ENCODE measurements around the gene TCTN1.
"Not testable (repeated sequence)": the region's sequence is repeated elsewhere in the genome, so short reads cannot be mapped to it uniquely, and the experiment has no call there.

Gene TCTN1
- long read RNA-seq, donor 1, partial matches to known transcripts = 6 of 15 reads
- long read RNA-seq, donor 1, other reads (novel, unspliced or antisense) = 0 of 15 reads
- long read RNA-seq, donor 2, partial matches to known transcripts = 0 of 11 reads
- long read RNA-seq, donor 2, other reads (novel, unspliced or antisense) = 0 of 11 reads
- long read RNA-seq, donor 3, full-length matches to known transcripts = 6 of 6 reads
- long read RNA-seq, donor 3, partial matches to known transcripts = 0 of 6 reads
- long read RNA-seq, donor 3, other reads (novel, unspliced or antisense) = 0 of 6 reads
- long read RNA-seq, donor 4, full-length matches to known transcripts = 13 of 13 reads
- long read RNA-seq, donor 4, partial matches to known transcripts = 0 of 13 reads
- long read RNA-seq, donor 4, other reads (novel, unspliced or antisense) = 0 of 13 reads
- long read RNA-seq, donor 5, full-length matches to known transcripts = 14 of 14 reads
- long read RNA-seq, donor 5, partial matches to known transcripts = 0 of 14 reads
- long read RNA-seq, donor 5, other reads (novel, unspliced or antisense) = 0 of 14 reads
- long read RNA-seq, donor 6, full-length matches to known transcripts = 18 of 23 reads
- long read RNA-seq, donor 6, partial matches to known transcripts = 0 of 23 reads
- long read RNA-seq, donor 6, other reads (novel, unspliced or antisense) = 5 of 23 reads
- long read RNA-seq, donor 7, full-length matches to known transcripts = 10 of 18 reads
- long read RNA-seq, donor 7, partial matches to known transcripts = 8 of 18 reads
- long read RNA-seq, donor 7, other reads (novel, unspliced or antisense) = 0 of 18 reads
- long read RNA-seq, donor 8, full-length matches to known transcripts = 12 of 24 reads
- long read RNA-seq, donor 8, partial matches to known transcripts = 5 of 24 reads
- long read RNA-seq, donor 8, other reads (novel, unspliced or antisense) = 7 of 24 reads

DNA sequence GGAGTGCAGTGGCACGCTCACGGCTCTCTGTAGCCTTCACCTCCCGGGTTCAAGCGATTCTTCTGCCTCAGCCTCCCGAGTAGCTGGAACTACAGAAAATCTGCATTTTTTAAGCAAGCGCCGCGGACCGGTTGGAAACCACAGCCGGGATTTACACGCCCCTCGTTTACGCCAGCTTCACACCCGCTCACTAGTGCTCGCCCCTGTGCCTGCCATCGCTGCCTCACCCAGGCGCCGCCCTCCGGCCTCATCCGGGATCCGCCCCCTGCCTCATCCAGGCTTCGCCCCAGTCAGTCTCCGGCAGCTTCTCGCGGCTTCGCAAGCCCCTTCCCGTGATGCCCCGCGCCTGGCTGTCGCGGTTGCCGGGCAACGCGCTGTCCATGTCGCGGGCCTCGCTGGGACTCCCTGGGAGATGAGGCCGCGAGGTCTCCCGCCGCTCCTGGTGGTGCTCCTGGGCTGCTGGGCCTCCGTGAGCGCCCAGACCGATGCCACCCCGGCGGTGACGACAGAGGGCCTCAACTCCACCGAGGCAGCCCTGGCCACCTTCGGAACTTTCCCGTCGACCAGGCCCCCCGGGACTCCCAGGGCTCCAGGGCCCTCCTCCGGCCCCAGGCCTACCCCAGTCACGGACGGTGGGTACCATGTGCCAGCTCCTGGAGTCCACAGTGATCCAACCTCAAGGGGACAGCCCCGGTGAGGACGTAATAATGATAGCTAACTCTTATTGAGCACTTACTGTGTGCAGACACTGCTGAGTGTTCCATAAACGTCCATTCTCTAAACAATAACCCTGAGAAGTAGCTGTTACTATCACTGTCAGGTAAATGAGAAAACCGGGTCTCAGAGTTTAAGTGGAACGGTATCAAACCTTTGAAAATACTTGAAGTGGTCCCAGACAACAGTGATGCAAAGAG, at the start of gene TCTN1:
TCTN1 (plus strand) TSS at position 359 of the 914 bp plus-strand sequence; CDS start at position 413, 54 bp downstream.
- DNase-seq = peak; percentile 88

DNA sequence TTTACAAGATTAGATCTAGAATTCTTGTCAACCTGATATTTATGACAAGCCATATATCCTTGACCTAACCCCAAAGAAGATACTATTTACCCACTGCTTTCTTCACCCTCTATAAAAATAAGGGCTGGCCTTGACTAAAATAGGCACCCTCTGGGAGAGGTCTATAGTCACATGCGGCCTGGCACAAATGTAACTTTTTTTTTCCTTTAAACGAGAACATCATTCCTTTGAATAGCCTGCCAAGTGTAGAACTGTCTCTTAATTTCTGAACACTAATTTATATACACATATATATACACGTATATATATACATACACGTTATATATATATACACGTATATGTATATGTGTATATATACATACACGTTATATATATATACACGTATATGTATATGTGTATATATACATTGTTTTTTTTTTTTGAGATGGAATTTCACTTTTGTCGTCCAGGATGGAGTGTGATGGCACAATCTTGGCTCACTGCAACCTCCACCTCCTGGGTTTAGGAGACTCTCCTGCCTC, 49.4 kb upstream of the TCTN1 start:
- no peak for DNase-seq

DNA sequence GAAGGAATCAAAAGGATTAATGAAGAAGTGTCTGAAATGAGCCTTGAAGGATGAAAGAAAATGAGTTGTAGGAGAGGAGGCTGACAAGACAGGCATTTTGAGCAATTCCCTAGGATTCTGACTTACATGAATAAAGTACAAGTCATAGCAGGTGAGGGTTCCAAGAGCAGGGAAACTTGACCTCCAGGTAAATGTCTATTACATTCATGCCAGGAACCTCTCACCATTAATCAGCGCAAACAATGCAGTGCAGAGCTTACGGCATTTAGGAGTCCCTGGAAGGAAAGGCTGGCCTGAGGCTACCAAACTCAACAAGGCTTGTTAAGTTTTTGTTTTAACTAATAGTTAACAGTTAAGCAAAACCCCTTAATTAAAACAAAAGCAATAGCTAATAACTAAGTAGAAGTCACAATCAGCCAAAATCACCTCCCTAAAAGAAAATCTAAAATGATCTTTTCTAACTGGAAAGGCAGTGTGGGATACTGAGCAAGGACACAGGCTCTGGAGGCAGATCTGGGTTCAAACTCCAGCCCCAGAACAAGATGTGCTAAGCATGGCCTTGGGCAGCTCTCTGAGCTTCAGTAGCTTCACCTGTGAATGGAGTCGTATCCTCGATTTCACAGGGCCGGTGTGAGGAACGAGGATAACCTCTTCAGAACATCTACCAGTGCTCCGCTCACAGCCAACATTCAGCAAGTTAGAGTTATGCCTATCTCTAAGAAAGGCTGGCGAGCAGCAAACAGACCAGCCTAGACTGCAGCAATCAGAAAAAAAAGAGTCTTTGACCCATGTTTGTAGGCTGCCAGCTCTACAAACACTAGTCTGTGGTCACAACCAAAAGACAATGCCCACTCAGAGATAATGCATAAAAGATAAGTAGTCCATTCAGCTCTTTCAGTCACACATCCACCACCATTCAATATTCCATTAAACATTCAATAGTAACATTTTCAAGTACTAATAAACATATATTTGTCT, 47.7 kb upstream of the TCTN1 start:
- no peak for DNase-seq

DNA sequence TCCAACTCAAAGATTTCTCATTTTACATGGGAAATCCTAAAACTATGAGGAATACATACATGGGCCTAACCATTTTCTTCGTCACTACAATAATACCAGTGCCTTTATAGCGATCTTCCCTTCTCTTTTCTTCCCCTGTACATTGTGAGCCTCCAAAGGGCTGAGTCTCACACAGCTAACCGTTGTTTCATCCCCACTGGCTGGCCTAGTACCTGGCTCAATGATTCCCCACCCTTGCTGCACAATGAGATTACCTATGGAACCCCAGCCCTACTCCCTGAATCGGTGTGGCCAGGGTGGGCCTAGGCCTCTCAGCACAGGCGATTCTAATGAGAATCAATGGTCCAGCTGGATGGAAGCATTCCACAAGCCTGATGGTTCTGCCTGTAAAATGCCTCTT, 46.9 kb upstream of the TCTN1 start:
- DNase-seq = no peak

- no peak for DNase-seq
Observed at GRCh38 chr12:110568752-110569151, 45.2 kb upstream of the TCTN1 start.

DNA sequence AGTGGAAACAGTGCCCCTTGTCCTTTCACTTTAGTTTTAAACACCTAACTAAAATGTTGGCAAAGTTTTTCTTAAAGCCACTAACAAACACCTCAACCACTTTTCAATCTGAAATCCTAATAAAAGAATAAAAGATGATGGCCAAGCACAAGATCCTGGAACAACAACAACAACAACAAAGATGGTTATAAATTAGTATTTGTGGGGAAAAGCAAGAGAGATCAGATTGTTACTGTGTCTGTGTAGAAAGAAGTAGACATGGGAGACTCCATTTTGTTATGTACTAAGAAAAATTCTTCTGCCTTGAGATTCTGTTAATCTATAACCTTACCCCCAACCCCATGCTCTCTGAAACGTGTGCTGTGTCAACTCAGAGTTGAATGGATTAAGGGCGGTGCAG, 44.1 kb upstream of the TCTN1 start:
- not testable (repeated sequence) for DNase-seq

GRCh38 chr12:110570798-110571197, 43.1 kb upstream of the TCTN1 start:
- DNase-seq = not testable (repeated sequence)

DNA sequence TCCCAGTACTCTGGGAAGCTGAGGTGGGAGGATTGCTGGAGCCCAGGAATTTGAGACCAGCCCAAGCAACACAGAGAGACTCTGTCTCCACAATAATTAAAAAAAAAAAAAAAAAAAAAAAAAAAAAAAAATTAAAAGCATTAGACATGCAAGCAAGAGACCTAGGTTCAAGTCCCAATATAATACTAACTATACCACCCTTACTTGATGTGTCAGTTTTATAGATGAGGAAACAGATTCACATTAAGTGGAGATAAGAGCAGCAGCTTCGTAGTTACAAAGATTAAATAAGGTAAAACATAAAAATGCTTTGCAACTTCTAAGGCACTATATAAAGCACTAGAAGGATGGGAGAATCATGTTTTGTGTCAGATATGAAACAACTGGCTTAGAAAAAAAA, 39.9 kb upstream of the TCTN1 start:
- DNase-seq = no peak

GRCh38 chr12:110574717-110575230, 39.2 kb upstream of the TCTN1 start:
- DNase-seq = not testable (repeated sequence)

GRCh38 chr12:110575326-110575725, 38.6 kb upstream of the TCTN1 start:
- DNase-seq = no peak

- no peak for DNase-seq
Observed at GRCh38 chr12:110576504-110576903, 37.4 kb upstream of the TCTN1 start.

DNA sequence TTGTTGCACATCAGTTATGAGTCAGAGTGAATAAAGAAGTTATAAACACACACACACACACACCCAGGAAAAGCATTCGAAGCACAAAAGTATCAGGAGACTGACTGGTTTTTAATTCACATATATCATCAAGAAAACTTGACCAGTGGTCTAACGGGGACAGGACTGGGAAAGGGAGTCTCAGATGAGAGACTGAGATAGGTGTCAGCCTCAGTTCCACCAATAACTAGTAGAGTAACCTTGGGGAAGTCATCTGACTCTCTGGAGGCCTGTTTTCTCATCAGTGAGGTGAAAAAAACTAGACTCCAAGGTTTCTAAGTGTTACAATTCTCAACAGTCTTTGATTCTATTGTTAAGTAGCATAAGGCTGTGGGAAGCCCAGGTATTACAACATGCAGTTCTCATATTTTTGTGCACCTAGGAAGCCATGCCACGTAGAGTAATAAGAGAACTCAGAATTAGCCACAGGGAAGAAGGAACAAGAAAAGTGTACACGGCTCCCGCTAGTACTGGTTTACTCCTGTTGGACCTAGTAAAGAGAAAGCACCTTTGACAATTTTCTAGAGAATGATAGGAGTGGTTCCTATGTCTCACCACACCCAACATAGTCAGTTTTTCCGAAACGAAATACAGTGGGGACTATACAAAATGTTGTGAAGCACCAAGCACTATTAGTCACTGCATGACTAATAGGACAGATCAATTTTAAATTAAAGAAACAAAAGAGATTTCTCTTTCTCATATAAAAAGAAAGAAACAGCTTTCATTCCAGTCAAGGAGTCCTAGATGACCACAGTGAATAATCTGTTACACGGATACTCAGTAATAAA, 35.9 kb upstream of the TCTN1 start:
- DNase-seq = no peak

DNA sequence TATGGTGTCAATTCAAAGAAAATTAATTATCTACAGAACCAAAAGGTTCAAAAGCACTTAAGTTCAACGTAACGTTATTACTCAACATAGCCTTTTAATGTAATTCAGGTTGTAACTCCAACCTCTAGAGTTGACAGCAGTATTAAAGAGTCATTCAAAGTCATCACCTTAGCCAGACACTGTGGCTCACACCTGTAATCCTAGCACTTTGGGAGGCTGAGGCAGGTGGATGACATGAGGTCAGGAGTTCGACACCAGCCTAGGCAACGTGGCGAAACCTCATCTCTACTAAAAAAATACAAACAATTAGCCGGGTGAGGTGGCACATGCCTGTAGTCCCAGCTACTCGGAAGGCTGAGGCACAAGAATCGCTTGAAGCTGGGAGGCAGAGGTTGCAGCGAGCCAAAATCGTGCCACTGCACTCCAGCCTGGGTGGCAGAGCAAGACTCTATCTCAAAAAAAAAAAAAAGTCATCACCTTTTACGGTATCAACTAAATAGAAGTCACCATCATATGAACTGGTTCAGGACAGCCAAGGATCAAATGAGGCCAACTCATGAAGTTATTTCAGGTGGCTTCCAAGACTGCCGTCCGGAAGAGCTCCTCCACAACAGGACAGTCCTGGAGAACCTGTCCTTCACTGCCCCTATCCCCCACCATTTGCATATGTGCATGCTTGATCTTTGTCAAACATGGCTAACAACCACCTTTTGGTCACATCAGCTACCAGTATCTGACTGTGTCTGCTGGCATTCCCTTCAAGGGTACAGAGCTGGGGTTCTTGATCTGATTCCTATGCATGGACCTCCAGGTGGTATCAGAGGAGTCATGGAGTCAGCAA, 35.0 kb upstream of the TCTN1 start:
- no peak for DNase-seq

- no peak for DNase-seq
Observed at GRCh38 chr12:110579535-110580253, 34.2 kb upstream of the TCTN1 start.

DNA sequence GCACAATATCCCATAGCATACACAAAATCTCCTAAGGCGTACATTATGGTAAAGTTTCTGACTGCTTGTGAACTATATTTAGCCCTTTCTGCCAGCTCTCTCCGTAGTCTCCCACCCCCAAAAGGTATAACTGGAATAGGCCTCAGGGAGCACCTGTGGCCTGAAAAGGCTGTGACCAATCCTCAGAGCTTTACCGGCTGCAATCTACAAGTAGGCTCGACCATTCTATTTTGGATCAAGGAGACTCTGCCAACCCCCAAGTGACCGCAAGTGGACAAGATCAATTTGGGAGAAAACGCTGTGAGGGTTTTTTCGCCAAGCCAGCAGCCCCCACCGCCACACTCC, 32.0 kb upstream of the TCTN1 start:
- DNase-seq = no peak

- peak; percentile 86 for DNase-seq
Observed at GRCh38 chr12:110582276-110583136, 31.4 kb upstream of the TCTN1 start.
